NCI-H146 treated with DMSO at 0.1 percent for 48 hours (cell line): Measurements from ENCODE around the gene BIRC3.

Source experiments
- DNase-seq: peaks from one replicate; lab custom pipeline; 2025; ENCODE audit not compliant: unreplicated experiment; lab: John Stamatoyannopoulos, UW

Gene BIRC3

GRCh38 chr11:102317099-102317767 lies at the start of gene BIRC3:
BIRC3 (plus strand) TSS chr11:102317484; CDS start chr11:102324510, 7,026 bp downstream.
- peak; percentile 93 for DNase-seq

GRCh38 chr11:102267609-102268008 lies 49.7 kb upstream of the BIRC3 start:
- DNase-seq: no peak

- DNase-seq: peak; percentile 82
These were observed 49.0 kb upstream of the BIRC3 start for GRCh38 chr11:102268083-102268984.

GRCh38 chr11:102268985-102269470 lies 48.3 kb upstream of the BIRC3 start:
- no peak for DNase-seq

GRCh38 chr11:102269927-102270326 lies 47.4 kb upstream of the BIRC3 start:
- DNase-seq: no peak

- DNase-seq: no peak
These were observed 45.0 kb upstream of the BIRC3 start for GRCh38 chr11:102272047-102272824.

- no peak for DNase-seq
These were observed 42.7 kb upstream of the BIRC3 start for GRCh38 chr11:102274628-102275027.

GRCh38 chr11:102276362-102276761 lies 40.9 kb upstream of the BIRC3 start:
- no peak for DNase-seq

GRCh38 chr11:102276783-102277182 lies 40.5 kb upstream of the BIRC3 start:
- DNase-seq: no peak

- DNase-seq: no peak
These were observed 37.6 kb upstream of the BIRC3 start for GRCh38 chr11:102279641-102280170.

- DNase-seq: no peak
These were observed 36.9 kb upstream of the BIRC3 start for GRCh38 chr11:102280245-102280833.

GRCh38 chr11:102283116-102283485 lies 34.2 kb upstream of the BIRC3 start:
- no peak for DNase-seq

- DNase-seq: no peak
These were observed 33.3 kb upstream of the BIRC3 start for GRCh38 chr11:102284008-102284407.

- no peak for DNase-seq
These were observed 31.0 kb upstream of the BIRC3 start for GRCh38 chr11:102286292-102286691.

GRCh38 chr11:102287964-102288724 lies 29.1 kb upstream of the BIRC3 start:
- peak; percentile 81 for DNase-seq

- DNase-seq: no peak
These were observed 28.6 kb upstream of the BIRC3 start for GRCh38 chr11:102288725-102289083.

GRCh38 chr11:102289592-102289991 lies 27.7 kb upstream of the BIRC3 start:
- no peak for DNase-seq

GRCh38 chr11:102291831-102292230 lies 25.5 kb upstream of the BIRC3 start:
- no peak for DNase-seq

GRCh38 chr11:102292933-102293332 lies 24.4 kb upstream of the BIRC3 start:
- no peak for DNase-seq
